Ishikawa (cell line): ENCODE measurements around the gene RELL1.

ENCODE experiments used
- CEBPB ChIP-seq: IDR thresholded peaks from 2 replicates; pipeline ENCODE4 v1.6.1; 2012
- CREB1 ChIP-seq: IDR thresholded peaks from 2 replicates; pipeline ENCODE4 v1.6.1; 2012; ENCODE audit warnings: low read depth
- EGR1 ChIP-seq: IDR thresholded peaks from 2 replicates; pipeline ENCODE4 v1.6.1; 2012
- EP300 ChIP-seq: IDR thresholded peaks from 2 replicates; pipeline ENCODE4 v1.6.1; 2012; ENCODE audit warnings: borderline replicate concordance
- FOXM1 ChIP-seq: IDR thresholded peaks from 2 replicates; pipeline ENCODE4 v1.6.1; 2012; ENCODE audit warnings: low read depth, borderline replicate concordance
- MAX ChIP-seq: IDR thresholded peaks from 2 replicates; pipeline ENCODE4 v1.6.1; 2012
- NFIC ChIP-seq: IDR thresholded peaks from 2 replicates; pipeline ENCODE4 v1.6.1; 2012
- RAD21 ChIP-seq: IDR thresholded peaks from 2 replicates; pipeline ENCODE4 v1.6.1; 2012; ENCODE audit warnings: low read depth
- REST ChIP-seq: IDR thresholded peaks from 2 replicates; pipeline ENCODE4 v1.6.1; 2012; ENCODE audit warnings: low read depth, mild to moderate bottlenecking
- TAF1 ChIP-seq: IDR thresholded peaks from 2 replicates; pipeline ENCODE4 v1.6.1; 2012; ENCODE audit warnings: low read depth, mild to moderate bottlenecking
- TCF12 ChIP-seq: IDR thresholded peaks from 2 replicates; pipeline ENCODE4 v1.6.1; 2012; ENCODE audit warnings: low read depth
- TEAD4 ChIP-seq: IDR thresholded peaks from 2 replicates; pipeline ENCODE4 v1.6.1; 2012
- USF1 ChIP-seq: IDR thresholded peaks from 2 replicates; pipeline ENCODE4 v1.6.1; 2012
- YY1 ChIP-seq: IDR thresholded peaks from 2 replicates; pipeline ENCODE4 v1.6.1; 2012; ENCODE audit warnings: low read depth
- ZBTB7A ChIP-seq: IDR thresholded peaks from 2 replicates; pipeline ENCODE4 v1.6.1; 2012; ENCODE audit warnings: low read depth

RELL1 gene

GRCh38 chr4:37612811-37613210 lies 73.4 kb downstream of the RELL1 start:
- TF ChIP-seq EGR1 (no peak), ZBTB7A (no peak), EP300 (no peak), REST (no peak), MAX (no peak), YY1 (no peak), TAF1 (no peak), RAD21 (no peak), TCF12 (no peak), TEAD4 (no peak), CEBPB (no peak), FOXM1 (no peak), NFIC (no peak), USF1 (no peak), CREB1 (no peak)

- no peak for TF ChIP-seq USF1
- no peak for TF ChIP-seq YY1
- no peak for TF ChIP-seq CEBPB
- no peak for TF ChIP-seq TAF1
- TF ChIP-seq ZBTB7A, result no peak
- no peak for TF ChIP-seq EP300
- no peak for TF ChIP-seq EGR1
- TF ChIP-seq TEAD4, result no peak
- TF ChIP-seq REST, result no peak
- no peak for TF ChIP-seq CREB1
- no peak for TF ChIP-seq RAD21
- TF ChIP-seq TCF12, result no peak
- no peak for TF ChIP-seq FOXM1
- no peak for TF ChIP-seq NFIC
- TF ChIP-seq MAX, result no peak
These were observed 76.5 kb downstream of the RELL1 start for GRCh38 chr4:37609626-37610025.

- TF ChIP-seq TEAD4, result no peak
- no peak for TF ChIP-seq REST
- no peak for TF ChIP-seq MAX
- no peak for TF ChIP-seq CREB1
- no peak for TF ChIP-seq ZBTB7A
- no peak for TF ChIP-seq NFIC
- no peak for TF ChIP-seq TAF1
- no peak for TF ChIP-seq USF1
- no peak for TF ChIP-seq YY1
- TF ChIP-seq EGR1, result no peak
- no peak for TF ChIP-seq CEBPB
- no peak for TF ChIP-seq TCF12
- no peak for TF ChIP-seq FOXM1
- no peak for TF ChIP-seq RAD21
- no peak for TF ChIP-seq EP300
These were observed 79.2 kb downstream of the RELL1 start for GRCh38 chr4:37607018-37607417.

GRCh38 chr4:37605843-37606565 lies 80.2 kb downstream of the RELL1 start:
- TF ChIP-seq REST (no peak), TAF1 (no peak), RAD21 (no peak)
